Astrocyte of the cerebellum (primary cell): ENCODE results near the gene AP5Z1.

Experiments
- DNase-seq: peaks from one replicate; pipeline ENCODE4 v3.0.0-alpha.2; 2011; ENCODE audit warnings: low read depth
- H3K4me3 ChIP-seq: 2 replicates; pipeline ENCODE4 v1.5.1; 2011; ENCODE audit warnings: mild to moderate bottlenecking, low read depth, low read length, moderate library complexity
- in situ Hi-C: cut with HindIII; loops from 2 replicates; pipeline ENCODE4 v1.10.0; 2017; ENCODE audit warnings: low sequenced_read_pairs
- TF ChIP-seq, protein P1 (sequence below): IDR thresholded peaks from 2 replicates; pipeline ENCODE4 v1.5.1; 2012; ENCODE audit warnings: low read length, low read depth, moderate library complexity, mild to moderate bottlenecking; ENCODE audit errors: missing control alignments

Gene AP5Z1

GRCh38 chr7:4818000-4818794, 42.8 kb downstream of the AP5Z1 start:
- in situ Hi-C loops, result loop anchor here (25.0 kb wide), 1 partner anchor 269 kb away; no protein-coding TSS in a partner anchor
- DNase-seq, result no peak

GRCh38 chr7:4819560-4820404, 44.4 kb downstream of the AP5Z1 start:
- no peak overlapping the region for H3K4me3 ChIP-seq
- in situ Hi-C loops, result loop anchor here (25.0 kb wide), 1 partner anchor 268 kb away; no protein-coding TSS in a partner anchor
- no peak for DNase-seq
- TF ChIP-seq, protein P1, sequence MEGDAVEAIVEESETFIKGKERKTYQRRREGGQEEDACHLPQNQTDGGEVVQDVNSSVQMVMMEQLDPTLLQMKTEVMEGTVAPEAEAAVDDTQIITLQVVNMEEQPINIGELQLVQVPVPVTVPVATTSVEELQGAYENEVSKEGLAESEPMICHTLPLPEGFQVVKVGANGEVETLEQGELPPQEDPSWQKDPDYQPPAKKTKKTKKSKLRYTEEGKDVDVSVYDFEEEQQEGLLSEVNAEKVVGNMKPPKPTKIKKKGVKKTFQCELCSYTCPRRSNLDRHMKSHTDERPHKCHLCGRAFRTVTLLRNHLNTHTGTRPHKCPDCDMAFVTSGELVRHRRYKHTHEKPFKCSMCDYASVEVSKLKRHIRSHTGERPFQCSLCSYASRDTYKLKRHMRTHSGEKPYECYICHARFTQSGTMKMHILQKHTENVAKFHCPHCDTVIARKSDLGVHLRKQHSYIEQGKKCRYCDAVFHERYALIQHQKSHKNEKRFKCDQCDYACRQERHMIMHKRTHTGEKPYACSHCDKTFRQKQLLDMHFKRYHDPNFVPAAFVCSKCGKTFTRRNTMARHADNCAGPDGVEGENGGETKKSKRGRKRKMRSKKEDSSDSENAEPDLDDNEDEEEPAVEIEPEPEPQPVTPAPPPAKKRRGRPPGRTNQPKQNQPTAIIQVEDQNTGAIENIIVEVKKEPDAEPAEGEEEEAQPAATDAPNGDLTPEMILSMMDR, result no peak

More at GRCh38 chr7:4818000-4818794, 42.8 kb downstream of the AP5Z1 start:
- TF ChIP-seq, protein P1, result no peak
- H3K4me3 ChIP-seq, result no peak overlapping the region

DNA sequence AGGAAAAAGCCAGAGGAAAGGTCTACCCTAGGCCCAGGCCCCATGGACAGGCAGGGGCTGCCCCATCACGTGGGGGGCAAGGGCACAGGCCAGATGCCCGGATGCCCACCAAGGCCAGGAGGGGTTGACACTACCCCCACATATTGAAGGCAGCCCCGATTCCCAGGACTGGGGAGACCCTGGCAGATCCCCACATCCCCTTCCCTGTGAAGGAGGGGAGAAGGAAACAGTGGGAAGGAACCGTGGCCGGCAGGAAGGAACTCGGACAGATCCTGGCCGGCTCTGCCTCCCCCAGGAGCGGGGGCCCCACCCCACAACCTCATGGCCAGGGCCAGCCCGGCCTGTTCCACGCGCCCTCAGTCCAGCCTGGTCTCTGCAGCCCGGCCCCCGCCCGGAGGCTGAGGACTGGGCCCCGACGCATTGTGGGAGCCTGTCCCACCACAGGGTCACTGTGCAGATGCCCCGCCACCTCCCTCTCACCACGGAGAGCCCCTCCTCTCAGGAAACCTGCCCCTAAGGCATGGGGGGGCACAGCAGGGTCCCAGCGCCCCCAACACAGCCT, 45.1 kb downstream of the AP5Z1 start:
- H3K4me3 ChIP-seq, result no peak overlapping the region
- in situ Hi-C loops, result loop anchor here (25.0 kb wide), 1 partner anchor 267 kb away; no protein-coding TSS in a partner anchor
- DNase-seq, result no peak
- TF ChIP-seq, protein P1, result no peak

- TF ChIP-seq, protein P1, result no peak
- no peak overlapping the region for H3K4me3 ChIP-seq
- in situ Hi-C loops, result loop anchor here (25.0 kb wide), 1 partner anchor 266 kb away; no protein-coding TSS in a partner anchor
- DNase-seq, result no peak
Observed at GRCh38 chr7:4820967-4821471, 45.6 kb downstream of the AP5Z1 start.

DNA sequence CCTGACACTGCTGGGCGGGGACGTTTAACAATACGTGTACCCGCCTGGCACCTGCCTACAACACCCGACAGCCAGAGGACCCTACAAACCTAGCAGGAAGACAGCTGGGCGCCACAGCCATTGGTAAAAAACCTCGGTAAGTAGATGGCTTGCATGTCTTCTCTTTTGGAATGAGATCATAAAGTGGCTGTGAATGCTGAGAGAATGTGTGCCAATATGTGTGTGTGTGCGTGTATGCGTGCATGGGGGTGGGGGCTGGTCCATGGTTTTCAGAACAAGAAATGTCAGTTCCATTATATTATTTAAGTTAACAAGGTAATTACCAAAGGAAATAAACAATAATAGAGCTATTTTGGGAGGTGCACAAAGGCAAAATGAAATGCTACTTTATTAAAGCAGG, 47.3 kb downstream of the AP5Z1 start:
- in situ Hi-C loops, result loop anchor here (25.0 kb wide), 1 partner anchor 265 kb away; no protein-coding TSS in a partner anchor
- no peak overlapping the region for H3K4me3 ChIP-seq
- DNase-seq, result no peak
- TF ChIP-seq, protein P1, result no peak
